ENCODE results near the gene LMNTD2.
"Not testable (repeated sequence)": the region's sequence is repeated elsewhere in the genome, so short reads cannot be mapped to it uniquely, and the experiment has no call there.

The LMNTD2 gene

GRCh38 chr11:574031-574570 is 13.6 kb upstream of the LMNTD2 start:
- H3K4me1 ChIP-seq (ENCODE audit: control insufficient read depth, insufficient read depth, low read length), result peaks cover 30% of the 10 kb centered on the region
- H3K4me3 ChIP-seq (ENCODE audit: low read length); H3K4me2 ChIP-seq (ENCODE audit: low read length); H3K27me3 ChIP-seq (ENCODE audit: control insufficient read depth, insufficient read depth, low read length); H3K36me3 ChIP-seq (ENCODE audit: insufficient read depth, low read length); H3K9me3 ChIP-seq (replicated peaks; ENCODE audit: low read length); H3K9ac ChIP-seq (ENCODE audit: low read depth, low read length): not testable (repeated sequence)

GRCh38 chr11:573146-573759 is 12.7 kb upstream of the LMNTD2 start:
- Histone ChIP-seq H3K27me3 (ENCODE audit: control insufficient read depth, insufficient read depth, low read length) (no peaks in the 10 kb centered on the region), H3K9ac (ENCODE audit: low read depth, low read length) (no peak overlapping the region), H3K4me3 (ENCODE audit: low read length) (no peak overlapping the region)

GRCh38 chr11:571802-572185 is 11.3 kb upstream of the LMNTD2 start:
- H3K4me3 ChIP-seq (ENCODE audit: low read length), result no peak overlapping the region
- no peak overlapping the region for H3K9ac ChIP-seq (ENCODE audit: low read depth, low read length)
- H3K27me3 ChIP-seq (ENCODE audit: control insufficient read depth, insufficient read depth, low read length), result no peaks in the 10 kb centered on the region
- H3K4me1 ChIP-seq (ENCODE audit: control insufficient read depth, insufficient read depth, low read length), result peaks cover 27% of the 10 kb centered on the region
- no peak overlapping the region for H3K4me2 ChIP-seq (ENCODE audit: low read length)
- peaks cover 4% of the 10 kb centered on the region for H3K36me3 ChIP-seq (ENCODE audit: insufficient read depth, low read length)
- H3K9me3 ChIP-seq (replicated peaks; ENCODE audit: low read length), result no peaks in the 10 kb centered on the region

More at GRCh38 chr11:573146-573759, 12.7 kb upstream of the LMNTD2 start:
- Histone ChIP-seq H3K9me3 (replicated peaks; ENCODE audit: low read length) (no peaks in the 10 kb centered on the region), H3K36me3 (ENCODE audit: insufficient read depth, low read length) (no peaks in the 10 kb centered on the region), H3K4me2 (ENCODE audit: low read length) (no peak overlapping the region), H3K4me1 (ENCODE audit: control insufficient read depth, insufficient read depth, low read length) (peaks cover 26% of the 10 kb centered on the region)

GRCh38 chr11:569158-569885 is 8.8 kb upstream of the LMNTD2 start:
- H3K4me2 ChIP-seq (ENCODE audit: low read length), result peak overlapping the region; percentile 85
- no peaks in the 10 kb centered on the region for H3K9me3 ChIP-seq (replicated peaks; ENCODE audit: low read length)
- peaks cover 8% of the 10 kb centered on the region for H3K36me3 ChIP-seq (ENCODE audit: insufficient read depth, low read length)
- H3K4me1 ChIP-seq (ENCODE audit: control insufficient read depth, insufficient read depth, low read length), result peaks cover 18% of the 10 kb centered on the region
- H3K9ac ChIP-seq (ENCODE audit: low read depth, low read length), result peak overlapping the region; percentile 91
- H3K27me3 ChIP-seq (ENCODE audit: control insufficient read depth, insufficient read depth, low read length), result no peaks in the 10 kb centered on the region
- H3K4me3 ChIP-seq (ENCODE audit: low read length), result peak overlapping the region; percentile 84

GRCh38 chr11:568306-569157 is 8.0 kb upstream of the LMNTD2 start:
- Histone ChIP-seq H3K4me1 (ENCODE audit: control insufficient read depth, insufficient read depth, low read length) (peaks cover 18% of the 10 kb centered on the region), H3K9ac (ENCODE audit: low read depth, low read length) (peak overlapping the region; percentile 91), H3K27me3 (ENCODE audit: control insufficient read depth, insufficient read depth, low read length) (no peaks in the 10 kb centered on the region), H3K4me3 (ENCODE audit: low read length) (peak overlapping the region; percentile 84), H3K9me3 (replicated peaks; ENCODE audit: low read length) (no peaks in the 10 kb centered on the region), H3K36me3 (ENCODE audit: insufficient read depth, low read length) (peaks cover 8% of the 10 kb centered on the region), H3K4me2 (ENCODE audit: low read length) (peak overlapping the region; percentile 85)

GRCh38 chr11:567629-568292 is 7.2 kb upstream of the LMNTD2 start:
- Histone ChIP-seq H3K9ac (ENCODE audit: low read depth, low read length) (peak overlapping the region; percentile 91), H3K9me3 (replicated peaks; ENCODE audit: low read length) (no peaks in the 10 kb centered on the region)

GRCh38 chr11:567011-567628 is 6.6 kb upstream of the LMNTD2 start:
- peaks cover 18% of the 10 kb centered on the region for H3K4me1 ChIP-seq (ENCODE audit: control insufficient read depth, insufficient read depth, low read length)
- H3K27me3 ChIP-seq (ENCODE audit: control insufficient read depth, insufficient read depth, low read length), result no peaks in the 10 kb centered on the region
- peaks cover 8% of the 10 kb centered on the region for H3K36me3 ChIP-seq (ENCODE audit: insufficient read depth, low read length)
- peak overlapping the region; percentile 84 for H3K4me3 ChIP-seq (ENCODE audit: low read length)
- H3K4me2 ChIP-seq (ENCODE audit: low read length), result peak overlapping the region; percentile 85
- H3K9ac ChIP-seq (ENCODE audit: low read depth, low read length), result peak overlapping the region; percentile 91
- no peaks in the 10 kb centered on the region for H3K9me3 ChIP-seq (replicated peaks; ENCODE audit: low read length)

More at GRCh38 chr11:567629-568292, 7.2 kb upstream of the LMNTD2 start:
- Histone ChIP-seq H3K4me1 (ENCODE audit: control insufficient read depth, insufficient read depth, low read length) (peaks cover 18% of the 10 kb centered on the region), H3K27me3 (ENCODE audit: control insufficient read depth, insufficient read depth, low read length) (no peaks in the 10 kb centered on the region), H3K36me3 (ENCODE audit: insufficient read depth, low read length) (peaks cover 8% of the 10 kb centered on the region), H3K4me3 (ENCODE audit: low read length) (peak overlapping the region; percentile 84), H3K4me2 (ENCODE audit: low read length) (peak overlapping the region; percentile 85)

GRCh38 chr11:565921-566509 is 5.5 kb upstream of the LMNTD2 start:
- H3K9me3 ChIP-seq (replicated peaks; ENCODE audit: low read length), result no peaks in the 10 kb centered on the region
- peaks cover 27% of the 10 kb centered on the region for H3K4me1 ChIP-seq (ENCODE audit: control insufficient read depth, insufficient read depth, low read length)
- H3K36me3 ChIP-seq (ENCODE audit: insufficient read depth, low read length), result peaks cover 8% of the 10 kb centered on the region
- H3K9ac ChIP-seq (ENCODE audit: low read depth, low read length), result no peak overlapping the region
- H3K4me2 ChIP-seq (ENCODE audit: low read length), result no peak overlapping the region
- H3K4me3 ChIP-seq (ENCODE audit: low read length), result no peak overlapping the region
- no peaks in the 10 kb centered on the region for H3K27me3 ChIP-seq (ENCODE audit: control insufficient read depth, insufficient read depth, low read length)

- Histone ChIP-seq H3K4me1 (ENCODE audit: control insufficient read depth, insufficient read depth, low read length) (peaks cover 27% of the 10 kb centered on the region), H3K36me3 (ENCODE audit: insufficient read depth, low read length) (peaks cover 8% of the 10 kb centered on the region), H3K4me2 (ENCODE audit: low read length) (no peak overlapping the region), H3K27me3 (ENCODE audit: control insufficient read depth, insufficient read depth, low read length) (no peaks in the 10 kb centered on the region), H3K4me3 (ENCODE audit: low read length) (no peak overlapping the region), H3K9ac (ENCODE audit: low read depth, low read length) (no peak overlapping the region), H3K9me3 (replicated peaks; ENCODE audit: low read length) (no peaks in the 10 kb centered on the region)
These were observed 3.5 kb upstream of the LMNTD2 start for GRCh38 chr11:563812-564578.

All from skeletal muscle satellite cell (primary cell).